Ishikawa (cell line): ENCODE results near the gene HAUS2.

Source experiments
- CEBPB ChIP-seq: IDR thresholded peaks from 2 replicates; pipeline ENCODE4 v1.6.1; 2012
- CREB1 ChIP-seq: IDR thresholded peaks from 2 replicates; pipeline ENCODE4 v1.6.1; 2012; ENCODE audit warnings: low read depth
- EGR1 ChIP-seq: IDR thresholded peaks from 2 replicates; pipeline ENCODE4 v1.6.1; 2012
- EP300 ChIP-seq: IDR thresholded peaks from 2 replicates; pipeline ENCODE4 v1.6.1; 2012; ENCODE audit warnings: borderline replicate concordance
- FOXM1 ChIP-seq: IDR thresholded peaks from 2 replicates; pipeline ENCODE4 v1.6.1; 2012; ENCODE audit warnings: low read depth, borderline replicate concordance
- NFIC ChIP-seq: IDR thresholded peaks from 2 replicates; pipeline ENCODE4 v1.6.1; 2012
- RAD21 ChIP-seq: IDR thresholded peaks from 2 replicates; pipeline ENCODE4 v1.6.1; 2012; ENCODE audit warnings: low read depth
- TAF1 ChIP-seq: IDR thresholded peaks from 2 replicates; pipeline ENCODE4 v1.6.1; 2012; ENCODE audit warnings: low read depth, mild to moderate bottlenecking
- TCF12 ChIP-seq: IDR thresholded peaks from 2 replicates; pipeline ENCODE4 v1.6.1; 2012; ENCODE audit warnings: low read depth
- TEAD4 ChIP-seq: IDR thresholded peaks from 2 replicates; pipeline ENCODE4 v1.6.1; 2012
- YY1 ChIP-seq: IDR thresholded peaks from 2 replicates; pipeline ENCODE4 v1.6.1; 2012; ENCODE audit warnings: low read depth
- ZBTB7A ChIP-seq: IDR thresholded peaks from 2 replicates; pipeline ENCODE4 v1.6.1; 2012; ENCODE audit warnings: low read depth
- TF ChIP-seq, protein P1 (sequence below): IDR thresholded peaks from 2 replicates; pipeline ENCODE4 v1.6.1; 2012
- TF ChIP-seq, protein P2 (sequence below): IDR thresholded peaks from 2 replicates; pipeline ENCODE4 v1.6.1; 2012
- TF ChIP-seq, protein P3 (sequence below): IDR thresholded peaks from 2 replicates; pipeline ENCODE4 v1.6.1; 2012; ENCODE audit warnings: low read depth, mild to moderate bottlenecking

HAUS2 gene

DNA sequence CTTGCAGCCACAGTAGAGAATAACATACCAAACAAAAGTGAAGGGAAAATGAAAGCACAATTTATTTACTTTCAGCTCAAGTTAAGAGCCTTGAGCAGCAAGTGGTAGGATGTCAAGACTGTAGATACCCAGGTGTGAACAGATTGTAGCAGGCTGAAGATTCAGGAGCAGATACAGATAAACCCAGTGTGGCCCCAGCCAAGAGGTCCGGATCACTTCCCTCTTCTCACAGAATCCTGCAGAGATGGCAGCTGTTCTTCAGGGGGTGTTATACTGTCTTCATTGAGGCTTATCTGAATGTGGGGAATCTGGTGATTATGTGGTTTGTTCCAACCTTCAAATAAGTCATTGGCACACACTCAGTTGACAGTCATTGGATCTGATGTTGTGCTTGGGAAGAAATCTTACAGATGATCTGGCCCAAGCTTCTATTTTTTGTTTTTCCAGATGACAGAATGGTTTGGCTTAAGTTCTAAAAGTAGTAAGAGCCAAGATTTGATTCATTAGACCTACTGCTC is 28.9 kb downstream of the HAUS2 start:
- TF ChIP-seq, protein P1, sequence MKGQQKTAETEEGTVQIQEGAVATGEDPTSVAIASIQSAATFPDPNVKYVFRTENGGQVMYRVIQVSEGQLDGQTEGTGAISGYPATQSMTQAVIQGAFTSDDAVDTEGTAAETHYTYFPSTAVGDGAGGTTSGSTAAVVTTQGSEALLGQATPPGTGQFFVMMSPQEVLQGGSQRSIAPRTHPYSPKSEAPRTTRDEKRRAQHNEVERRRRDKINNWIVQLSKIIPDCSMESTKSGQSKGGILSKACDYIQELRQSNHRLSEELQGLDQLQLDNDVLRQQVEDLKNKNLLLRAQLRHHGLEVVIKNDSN: no peak
- no peak for TF ChIP-seq TAF1
- TF ChIP-seq CEBPB: no peak
- TF ChIP-seq RAD21: no peak
- no peak for TF ChIP-seq ZBTB7A
- TF ChIP-seq, protein P2, sequence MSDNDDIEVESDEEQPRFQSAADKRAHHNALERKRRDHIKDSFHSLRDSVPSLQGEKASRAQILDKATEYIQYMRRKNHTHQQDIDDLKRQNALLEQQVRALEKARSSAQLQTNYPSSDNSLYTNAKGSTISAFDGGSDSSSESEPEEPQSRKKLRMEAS: no peak

DNA sequence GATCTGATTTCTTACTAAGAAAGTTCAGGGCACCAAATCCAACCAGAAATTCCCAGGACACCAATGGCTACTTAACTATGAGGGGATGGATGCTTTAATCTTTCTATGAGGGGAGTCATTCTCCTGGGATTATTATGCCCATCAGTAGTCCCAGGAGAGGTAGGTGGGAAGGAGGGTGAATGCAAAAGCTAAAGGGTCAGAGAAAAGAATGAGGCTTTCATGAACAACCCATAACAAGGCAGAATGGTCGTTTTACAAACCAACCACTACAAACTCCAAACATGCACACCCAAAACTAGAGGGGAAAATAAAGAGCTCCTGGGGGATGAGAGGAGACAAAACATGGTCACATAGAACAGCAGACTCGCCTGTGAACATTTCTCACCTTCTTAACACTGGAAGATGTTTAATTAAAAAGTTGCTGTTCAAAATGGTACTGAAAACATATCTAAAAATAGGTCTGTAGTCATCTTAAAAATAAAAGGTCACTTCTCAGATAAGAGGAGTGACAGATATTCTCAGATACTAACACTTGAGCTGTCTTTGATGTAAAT is 30.4 kb downstream of the HAUS2 start:
- no peak for TF ChIP-seq CEBPB
- TF ChIP-seq NFIC: no peak
- TF ChIP-seq RAD21: no peak
- TF ChIP-seq TCF12: no peak
- TF ChIP-seq CREB1: no peak
- no peak for TF ChIP-seq FOXM1
- TF ChIP-seq, protein P1: no peak
- TF ChIP-seq, protein P3, sequence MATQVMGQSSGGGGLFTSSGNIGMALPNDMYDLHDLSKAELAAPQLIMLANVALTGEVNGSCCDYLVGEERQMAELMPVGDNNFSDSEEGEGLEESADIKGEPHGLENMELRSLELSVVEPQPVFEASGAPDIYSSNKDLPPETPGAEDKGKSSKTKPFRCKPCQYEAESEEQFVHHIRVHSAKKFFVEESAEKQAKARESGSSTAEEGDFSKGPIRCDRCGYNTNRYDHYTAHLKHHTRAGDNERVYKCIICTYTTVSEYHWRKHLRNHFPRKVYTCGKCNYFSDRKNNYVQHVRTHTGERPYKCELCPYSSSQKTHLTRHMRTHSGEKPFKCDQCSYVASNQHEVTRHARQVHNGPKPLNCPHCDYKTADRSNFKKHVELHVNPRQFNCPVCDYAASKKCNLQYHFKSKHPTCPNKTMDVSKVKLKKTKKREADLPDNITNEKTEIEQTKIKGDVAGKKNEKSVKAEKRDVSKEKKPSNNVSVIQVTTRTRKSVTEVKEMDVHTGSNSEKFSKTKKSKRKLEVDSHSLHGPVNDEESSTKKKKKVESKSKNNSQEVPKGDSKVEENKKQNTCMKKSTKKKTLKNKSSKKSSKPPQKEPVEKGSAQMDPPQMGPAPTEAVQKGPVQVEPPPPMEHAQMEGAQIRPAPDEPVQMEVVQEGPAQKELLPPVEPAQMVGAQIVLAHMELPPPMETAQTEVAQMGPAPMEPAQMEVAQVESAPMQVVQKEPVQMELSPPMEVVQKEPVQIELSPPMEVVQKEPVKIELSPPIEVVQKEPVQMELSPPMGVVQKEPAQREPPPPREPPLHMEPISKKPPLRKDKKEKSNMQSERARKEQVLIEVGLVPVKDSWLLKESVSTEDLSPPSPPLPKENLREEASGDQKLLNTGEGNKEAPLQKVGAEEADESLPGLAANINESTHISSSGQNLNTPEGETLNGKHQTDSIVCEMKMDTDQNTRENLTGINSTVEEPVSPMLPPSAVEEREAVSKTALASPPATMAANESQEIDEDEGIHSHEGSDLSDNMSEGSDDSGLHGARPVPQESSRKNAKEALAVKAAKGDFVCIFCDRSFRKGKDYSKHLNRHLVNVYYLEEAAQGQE: no peak
- TF ChIP-seq, protein P2: no peak
- TF ChIP-seq EP300: no peak

DNA sequence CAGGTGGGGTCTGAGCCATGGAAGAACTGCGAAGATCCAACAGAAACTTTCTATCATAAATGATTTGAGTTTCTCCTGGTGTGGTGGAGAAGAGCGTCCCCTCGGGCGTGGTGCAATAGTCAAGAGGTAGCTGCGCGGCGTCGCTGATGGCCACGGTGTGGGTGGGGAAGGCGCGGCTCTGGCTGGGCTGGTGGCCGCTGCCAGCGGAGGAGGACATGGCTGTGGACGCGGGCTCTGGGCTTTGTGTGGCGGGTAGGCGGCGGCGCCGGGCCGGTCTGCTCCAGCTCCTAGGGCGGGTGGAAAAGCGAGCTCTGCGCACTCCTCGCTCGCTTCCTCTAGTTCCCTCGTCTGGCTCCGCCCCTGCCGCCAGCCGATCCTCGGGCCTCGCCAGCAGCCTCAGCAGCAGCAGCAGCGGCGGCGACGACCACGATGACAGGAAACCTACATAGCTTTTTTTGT is 32.7 kb downstream of the HAUS2 start:
- TF ChIP-seq TCF12 (no peak), EGR1 (0 out of 2 replicates have a peak, but pooled peaks have one; percentile 24), CREB1 (no peak), YY1 (0 out of 2 replicates have a peak, but pooled peaks have one; percentile 24), RAD21 (peak; percentile 3; the same call in 1 of the 2 replicates), TEAD4 (no peak), EP300 (no peak), NFIC (no peak), CEBPB (no peak), ZBTB7A (no peak), FOXM1 (no peak), TAF1 (0 out of 2 replicates have a peak, but pooled peaks have one; percentile 44)
- TF ChIP-seq, protein P2: peak; percentile 78
- TF ChIP-seq, protein P3: no peak
- TF ChIP-seq, protein P1: no peak

DNA sequence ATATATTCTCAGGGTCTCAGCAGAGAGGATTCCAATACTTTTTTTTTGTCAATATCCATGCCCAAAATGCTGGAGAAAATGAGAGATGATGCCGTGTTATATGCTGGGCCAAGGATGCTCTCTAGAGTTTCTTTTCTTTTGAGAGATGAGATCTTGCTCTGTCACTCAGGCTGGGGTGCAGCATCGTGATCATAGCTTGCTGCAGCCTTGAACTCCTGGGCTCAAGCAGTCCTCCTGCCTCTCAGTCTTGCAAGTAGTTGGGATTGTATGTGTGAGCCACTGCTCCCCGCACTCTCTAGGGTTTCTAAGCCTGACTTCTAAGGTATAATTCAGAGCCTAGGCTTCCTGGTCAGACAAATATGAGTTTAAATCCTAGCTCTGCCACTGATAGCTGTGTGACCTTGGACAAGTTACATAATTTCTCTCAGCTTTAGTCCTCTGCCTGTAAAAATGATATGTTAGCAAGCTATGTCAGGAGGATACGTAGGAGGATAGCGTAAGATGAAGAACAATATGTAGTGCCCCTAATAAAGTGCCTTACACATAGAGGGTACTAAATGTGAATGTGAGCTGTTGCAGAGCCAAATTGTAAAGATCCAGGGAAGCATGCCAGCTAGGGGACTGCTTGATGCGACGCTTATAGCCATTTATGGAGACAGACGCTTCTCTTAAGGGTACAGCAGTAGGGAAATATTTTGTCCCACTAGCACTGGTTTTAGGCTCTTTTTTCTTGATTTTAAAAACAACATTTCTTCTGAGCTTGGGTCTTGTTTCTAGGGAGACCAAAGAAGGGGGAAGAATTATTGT is 34.1 kb downstream of the HAUS2 start:
- TF ChIP-seq, protein P3: no peak
- TF ChIP-seq FOXM1 (no peak), TEAD4 (no peak)
